Measurements from ENCODE around the gene POU6F2. TPM values are rescaled to one million over a fixed set of nuclear protein-coding genes. Genes with fewer than 3 reads are reported as not detected.

POU6F2 gene
- total and polyA plus RNA-seq, 4 experiments from 2014 or later = not detected

- Mint-ChIP-seq H3K4me1 (peaks cover 2 to 9% (median 5%) of the 10 kb centered on the region in 4 donors), H3K36me3 (no peaks in the 10 kb centered on the region), H3K27me3 (peaks cover 3 to 22% of the 10 kb centered on the region in 2 donors), H3K4me3 (no peak overlapping the region), H3K27ac (no peak overlapping the region), H3K9me3 (no peaks in the 10 kb centered on the region)
- no peaks in the 10 kb centered on the region for H3K27me3 ChIP-seq (ENCODE audit: insufficient read depth, low read length)
- no peaks in the 10 kb centered on the region for H3K9me3 ChIP-seq (ENCODE audit: control insufficient read depth in 1 of 2, low read length in 2 of 2)
- no peak overlapping the region for H3K27ac ChIP-seq (ENCODE audit: low read depth, low read length)
- POLR2A ChIA-PET (ENCODE audit: partially characterized antibody) = no interaction called here
- no peaks in the 10 kb centered on the region for H3K36me3 ChIP-seq (ENCODE audit: insufficient read depth, low read length)
- DNase-seq = no peak
- no peaks in the 10 kb centered on the region for H3K4me1 ChIP-seq (ENCODE audit: insufficient read depth, low read length)
- H3K4me3 ChIP-seq (ENCODE audit: low read length in 2 of 2) = no peak overlapping the region
- intact Hi-C loops (cut with micrococcal nuclease) = loop anchor here (10.0 kb wide), 1 partner anchor 534 kb away; no protein-coding TSS in a partner anchor
- CTCF ChIA-PET (ENCODE audit: partially characterized antibody) = interaction anchor here (1.1 to 4.5 kb wide), 3 partner anchors 9 to 32 kb away, joined by 3 to 34 read pairs (median 3); no protein-coding TSS in a partner anchor
Observed at GRCh38 chr7:39468808-39469374, 491.2 kb downstream of the POU6F2 start.

GRCh38 chr7:39480901-39481300 is 503.2 kb downstream of the POU6F2 start:
- H3K36me3 Mint-ChIP-seq = no peaks in the 10 kb centered on the region
- Histone ChIP-seq H3K27ac (ENCODE audit: low read depth, low read length) (no peak overlapping the region), H3K9me3 (ENCODE audit: control insufficient read depth in 1 of 2, low read length in 2 of 2) (no peaks in the 10 kb centered on the region), H3K27me3 (ENCODE audit: insufficient read depth, low read length) (peaks cover 5% of the 10 kb centered on the region), H3K36me3 (ENCODE audit: insufficient read depth, low read length) (no peaks in the 10 kb centered on the region), H3K4me1 (ENCODE audit: insufficient read depth, low read length) (no peaks in the 10 kb centered on the region), H3K4me3 (ENCODE audit: low read length in 2 of 2) (no peak overlapping the region)
- DNase-seq = no peak
- peaks cover 0 to 3% (median 0%) of the 10 kb centered on the region in 8 donors for H3K9me3 Mint-ChIP-seq
- POLR2A ChIA-PET (ENCODE audit: partially characterized antibody) = no interaction called here
- no peak overlapping the region for H3K27ac Mint-ChIP-seq
- CTCF ChIA-PET (ENCODE audit: partially characterized antibody) = no interaction called here
- peaks cover 7 to 8% of the 10 kb centered on the region in 2 donors for H3K27me3 Mint-ChIP-seq
- no peaks in the 10 kb centered on the region for H3K4me1 Mint-ChIP-seq
- intact Hi-C loops (cut with micrococcal nuclease) = no loop called here
- H3K4me3 Mint-ChIP-seq = no peak overlapping the region

- intact Hi-C loops (cut with micrococcal nuclease) = no loop called here
- no peak overlapping the region for H3K27ac Mint-ChIP-seq
- H3K9me3 Mint-ChIP-seq = no peaks in the 10 kb centered on the region
- no peaks in the 10 kb centered on the region for H3K27me3 ChIP-seq (ENCODE audit: insufficient read depth, low read length)
- no peak overlapping the region for H3K4me3 ChIP-seq (ENCODE audit: low read length in 2 of 2)
- H3K27ac ChIP-seq (ENCODE audit: low read depth, low read length) = no peak overlapping the region
- H3K4me3 Mint-ChIP-seq = peak overlapping the region in 1 of 8 donors; percentile 34
- no peak for DNase-seq
- no peaks in the 10 kb centered on the region for H3K9me3 ChIP-seq (ENCODE audit: control insufficient read depth in 1 of 2, low read length in 2 of 2)
- H3K36me3 Mint-ChIP-seq = no peaks in the 10 kb centered on the region
- H3K4me1 ChIP-seq (ENCODE audit: insufficient read depth, low read length) = no peaks in the 10 kb centered on the region
- no peaks in the 10 kb centered on the region for H3K36me3 ChIP-seq (ENCODE audit: insufficient read depth, low read length)
- H3K27me3 Mint-ChIP-seq = peaks cover 16 to 24% of the 10 kb centered on the region in 2 donors
- CTCF ChIA-PET (ENCODE audit: partially characterized antibody) = no interaction called here
- POLR2A ChIA-PET (ENCODE audit: partially characterized antibody) = no interaction called here
- no peaks in the 10 kb centered on the region for H3K4me1 Mint-ChIP-seq
Observed at GRCh38 chr7:39488467-39489393, 511.0 kb downstream of the POU6F2 start.

- intact Hi-C loops (cut with micrococcal nuclease) = no loop called here
- Histone ChIP-seq H3K27ac (ENCODE audit: low read depth, low read length) (no peak overlapping the region), H3K36me3 (ENCODE audit: insufficient read depth, low read length) (no peaks in the 10 kb centered on the region), H3K9me3 (ENCODE audit: control insufficient read depth in 1 of 2, low read length in 2 of 2) (no peaks in the 10 kb centered on the region), H3K27me3 (ENCODE audit: insufficient read depth, low read length) (no peaks in the 10 kb centered on the region), H3K4me1 (ENCODE audit: insufficient read depth, low read length) (no peaks in the 10 kb centered on the region), H3K4me3 (ENCODE audit: low read length in 2 of 2) (no peak overlapping the region)
- ChIA-PET POLR2A (ENCODE audit: partially characterized antibody) (no interaction called here), CTCF (ENCODE audit: partially characterized antibody) (no interaction called here)
- Mint-ChIP-seq H3K4me1 (no peaks in the 10 kb centered on the region), H3K9me3 (no peaks in the 10 kb centered on the region), H3K4me3 (no peak overlapping the region), H3K27ac (no peak overlapping the region), H3K36me3 (no peaks in the 10 kb centered on the region), H3K27me3 (peaks cover 14 to 23% of the 10 kb centered on the region in 2 donors)
- DNase-seq = no peak
Observed at GRCh38 chr7:39490296-39490695, 512.6 kb downstream of the POU6F2 start.

- Mint-ChIP-seq H3K4me1 (no peaks in the 10 kb centered on the region), H3K27ac (no peak overlapping the region), H3K27me3 (peaks cover 16 to 17% of the 10 kb centered on the region in 2 donors), H3K4me3 (no peak overlapping the region), H3K9me3 (no peaks in the 10 kb centered on the region), H3K36me3 (no peaks in the 10 kb centered on the region)
- no peaks in the 10 kb centered on the region for H3K4me1 ChIP-seq (ENCODE audit: insufficient read depth, low read length)
- H3K36me3 ChIP-seq (ENCODE audit: insufficient read depth, low read length) = no peaks in the 10 kb centered on the region
- no peaks in the 10 kb centered on the region for H3K9me3 ChIP-seq (ENCODE audit: control insufficient read depth in 1 of 2, low read length in 2 of 2)
- POLR2A ChIA-PET (ENCODE audit: partially characterized antibody) = no interaction called here
- no peak overlapping the region for H3K27ac ChIP-seq (ENCODE audit: low read depth, low read length)
- no peak for DNase-seq
- CTCF ChIA-PET (ENCODE audit: partially characterized antibody) = no interaction called here
- intact Hi-C loops (cut with micrococcal nuclease) = no loop called here
- no peaks in the 10 kb centered on the region for H3K27me3 ChIP-seq (ENCODE audit: insufficient read depth, low read length)
- H3K4me3 ChIP-seq (ENCODE audit: low read length in 2 of 2) = no peak overlapping the region
Observed at GRCh38 chr7:39493934-39494333, 516.2 kb downstream of the POU6F2 start.

GRCh38 chr7:39501358-39501757 is 523.6 kb downstream of the POU6F2 start:
- Histone ChIP-seq H3K9me3 (ENCODE audit: control insufficient read depth in 1 of 2, low read length in 2 of 2) (no peaks in the 10 kb centered on the region), H3K27ac (ENCODE audit: low read depth, low read length) (no peak overlapping the region), H3K27me3 (ENCODE audit: insufficient read depth, low read length) (no peaks in the 10 kb centered on the region), H3K4me3 (ENCODE audit: low read length in 2 of 2) (no peak overlapping the region), H3K4me1 (ENCODE audit: insufficient read depth, low read length) (no peaks in the 10 kb centered on the region), H3K36me3 (ENCODE audit: insufficient read depth, low read length) (no peaks in the 10 kb centered on the region)
- no peaks in the 10 kb centered on the region for H3K36me3 Mint-ChIP-seq
- POLR2A ChIA-PET (ENCODE audit: partially characterized antibody) = no interaction called here
- H3K9me3 Mint-ChIP-seq = peaks cover 0 to 2% (median 0%) of the 10 kb centered on the region in 8 donors
- H3K27me3 Mint-ChIP-seq = peaks cover 12 to 20% of the 10 kb centered on the region in 2 donors
- DNase-seq = no peak
- intact Hi-C loops (cut with micrococcal nuclease) = no loop called here
- no peak overlapping the region for H3K27ac Mint-ChIP-seq
- no peak overlapping the region for H3K4me3 Mint-ChIP-seq
- peaks cover 0 to 2% (median under 1%) of the 10 kb centered on the region in 4 donors for H3K4me1 Mint-ChIP-seq
- CTCF ChIA-PET (ENCODE audit: partially characterized antibody) = no interaction called here

- ChIA-PET POLR2A (ENCODE audit: partially characterized antibody) (no interaction called here), CTCF (ENCODE audit: partially characterized antibody) (no interaction called here)
- no peaks in the 10 kb centered on the region for H3K36me3 Mint-ChIP-seq
- Histone ChIP-seq H3K27ac (ENCODE audit: low read depth, low read length) (no peak overlapping the region), H3K27me3 (ENCODE audit: insufficient read depth, low read length) (no peaks in the 10 kb centered on the region), H3K4me1 (ENCODE audit: insufficient read depth, low read length) (no peaks in the 10 kb centered on the region), H3K36me3 (ENCODE audit: insufficient read depth, low read length) (no peaks in the 10 kb centered on the region), H3K4me3 (ENCODE audit: low read length in 2 of 2) (no peak overlapping the region), H3K9me3 (ENCODE audit: control insufficient read depth in 1 of 2, low read length in 2 of 2) (no peaks in the 10 kb centered on the region)
- DNase-seq = no peak
- no peak overlapping the region for H3K27ac Mint-ChIP-seq
- peaks cover 0 to 2% (median 0%) of the 10 kb centered on the region in 8 donors for H3K9me3 Mint-ChIP-seq
- peaks cover 7 to 11% of the 10 kb centered on the region in 2 donors for H3K27me3 Mint-ChIP-seq
- peaks cover 0 to 9% (median 7%) of the 10 kb centered on the region in 4 donors for H3K4me1 Mint-ChIP-seq
- intact Hi-C loops (cut with micrococcal nuclease) = no loop called here
- H3K4me3 Mint-ChIP-seq = no peak overlapping the region
Observed at GRCh38 chr7:39504963-39505362, 527.3 kb downstream of the POU6F2 start.

Measured in CD4-positive, alpha-beta memory T cell (primary cell).